Astrocyte of the cerebellum (primary cell): Measurements from ENCODE around the gene CXCL8.

Experiments used
- DNase-seq: peaks from one replicate; pipeline ENCODE4 v3.0.0-alpha.2; 2011; ENCODE audit warnings: low read depth
- H3K4me3 ChIP-seq: 2 replicates; pipeline ENCODE4 v1.5.1; 2011; ENCODE audit warnings: mild to moderate bottlenecking, low read depth, low read length, moderate library complexity
- in situ Hi-C: cut with HindIII; loops from 2 replicates; pipeline ENCODE4 v1.10.0; 2017; ENCODE audit warnings: low sequenced_read_pairs
- TF ChIP-seq, protein P1 (sequence below): IDR thresholded peaks from 2 replicates; pipeline ENCODE4 v1.5.1; 2012; ENCODE audit warnings: low read length, low read depth, moderate library complexity, mild to moderate bottlenecking; ENCODE audit errors: missing control alignments

Gene CXCL8

GRCh38 chr4:73730292-73730691 is 10.1 kb upstream of the CXCL8 start:
- in situ Hi-C loops = no loop called here
- no peak for DNase-seq

DNA sequence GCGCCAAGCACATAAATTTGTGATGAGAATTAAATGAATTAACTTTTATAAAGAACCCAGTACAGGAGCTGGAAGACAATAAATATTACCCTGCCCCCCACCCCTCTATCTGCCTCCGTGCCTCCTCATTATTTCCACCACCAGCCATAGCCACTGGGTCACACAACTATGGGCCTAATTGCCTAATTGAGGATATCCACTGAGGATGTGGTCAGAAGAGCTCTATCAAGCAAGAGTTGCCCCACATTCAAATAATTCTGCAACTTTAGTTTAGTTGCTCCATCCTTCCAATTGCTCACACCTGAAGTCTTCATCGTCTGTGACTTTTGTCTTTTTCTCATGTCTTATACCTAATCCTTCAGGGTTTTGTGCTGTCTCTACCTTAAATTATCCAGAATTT is 9.5 kb upstream of the CXCL8 start:
- no peak overlapping the region for H3K4me3 ChIP-seq
- TF ChIP-seq, protein P1, sequence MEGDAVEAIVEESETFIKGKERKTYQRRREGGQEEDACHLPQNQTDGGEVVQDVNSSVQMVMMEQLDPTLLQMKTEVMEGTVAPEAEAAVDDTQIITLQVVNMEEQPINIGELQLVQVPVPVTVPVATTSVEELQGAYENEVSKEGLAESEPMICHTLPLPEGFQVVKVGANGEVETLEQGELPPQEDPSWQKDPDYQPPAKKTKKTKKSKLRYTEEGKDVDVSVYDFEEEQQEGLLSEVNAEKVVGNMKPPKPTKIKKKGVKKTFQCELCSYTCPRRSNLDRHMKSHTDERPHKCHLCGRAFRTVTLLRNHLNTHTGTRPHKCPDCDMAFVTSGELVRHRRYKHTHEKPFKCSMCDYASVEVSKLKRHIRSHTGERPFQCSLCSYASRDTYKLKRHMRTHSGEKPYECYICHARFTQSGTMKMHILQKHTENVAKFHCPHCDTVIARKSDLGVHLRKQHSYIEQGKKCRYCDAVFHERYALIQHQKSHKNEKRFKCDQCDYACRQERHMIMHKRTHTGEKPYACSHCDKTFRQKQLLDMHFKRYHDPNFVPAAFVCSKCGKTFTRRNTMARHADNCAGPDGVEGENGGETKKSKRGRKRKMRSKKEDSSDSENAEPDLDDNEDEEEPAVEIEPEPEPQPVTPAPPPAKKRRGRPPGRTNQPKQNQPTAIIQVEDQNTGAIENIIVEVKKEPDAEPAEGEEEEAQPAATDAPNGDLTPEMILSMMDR = no peak
- in situ Hi-C loops = no loop called here
- DNase-seq = no peak

More at GRCh38 chr4:73730292-73730691, 10.1 kb upstream of the CXCL8 start:
- no peak overlapping the region for H3K4me3 ChIP-seq
- TF ChIP-seq, protein P1 = no peak

DNA sequence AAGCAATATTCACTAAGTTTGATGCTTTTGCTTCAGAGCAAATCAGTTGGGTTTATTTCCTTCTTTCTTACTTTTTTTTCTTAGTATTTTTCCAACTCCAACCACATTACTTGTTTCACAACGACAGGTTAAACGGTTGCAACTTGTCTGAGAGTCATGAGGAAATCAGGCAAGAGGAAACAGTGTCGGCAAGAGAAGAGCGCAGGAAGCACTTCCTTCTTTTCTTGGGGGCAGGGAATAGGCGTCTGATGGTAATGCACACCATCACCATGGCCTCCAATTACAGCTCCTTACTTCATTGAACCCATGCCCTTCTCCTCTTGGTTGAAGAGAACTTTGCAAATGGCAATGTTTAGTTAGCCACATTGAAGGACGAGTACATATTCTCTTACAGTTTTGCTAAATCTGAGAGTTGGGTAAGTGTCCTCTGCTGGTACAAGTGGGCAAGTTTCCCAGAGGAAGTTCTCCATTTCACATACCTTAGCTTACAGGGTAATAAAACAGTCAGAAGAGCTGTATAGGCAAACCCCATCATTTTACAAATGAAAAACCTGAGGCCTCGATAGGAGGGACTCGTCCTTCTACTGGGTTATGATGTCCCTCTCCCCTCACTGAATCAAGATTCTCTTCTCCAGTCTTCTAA is 8.3 kb upstream of the CXCL8 start:
- DNase-seq = no peak
- in situ Hi-C loops = no loop called here
- TF ChIP-seq, protein P1 = no peak
- no peak overlapping the region for H3K4me3 ChIP-seq

GRCh38 chr4:73732759-73733431 is 7.5 kb upstream of the CXCL8 start:
- in situ Hi-C loops = no loop called here
- H3K4me3 ChIP-seq = no peak overlapping the region
- TF ChIP-seq, protein P1 = no peak
- DNase-seq = no peak

DNA sequence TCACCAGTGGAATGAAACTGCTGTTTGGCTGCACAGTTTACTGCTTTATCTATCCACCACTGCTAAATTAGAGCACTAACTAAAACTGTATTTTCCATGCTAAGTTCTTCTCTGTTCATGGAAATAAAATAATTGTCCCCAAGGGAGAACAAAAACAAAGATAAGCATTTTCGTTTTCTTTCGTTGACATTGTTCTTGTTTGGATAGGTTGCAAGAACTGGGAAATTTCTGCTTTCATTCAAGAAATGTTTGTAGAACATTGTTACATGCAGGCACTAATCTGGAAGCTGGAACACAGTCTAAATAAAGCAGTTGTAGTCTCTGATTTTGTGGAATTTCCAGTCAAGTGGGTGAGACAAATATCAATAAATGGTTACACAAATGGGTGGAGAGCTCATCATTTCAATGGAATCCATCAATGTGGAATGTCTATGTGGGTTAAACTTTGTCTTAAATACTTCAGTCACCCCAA is 5.8 kb upstream of the CXCL8 start:
- in situ Hi-C loops = no loop called here
- no peak overlapping the region for H3K4me3 ChIP-seq
- TF ChIP-seq, protein P1 = no peak
- DNase-seq = no peak

- no peak overlapping the region for H3K4me3 ChIP-seq
- in situ Hi-C loops = no loop called here
- no peak for DNase-seq
- TF ChIP-seq, protein P1 = no peak
Measured at GRCh38 chr4:73735231-73735630, 5.1 kb upstream of the CXCL8 start.
